PFSK-1 (cell line): ENCODE results near the gene MYBL2.

Experiments used
- POLR2AphosphoS5 ChIP-seq: IDR thresholded peaks from 2 replicates; pipeline ENCODE4 v1.6.1; 2012; ENCODE audit warnings: low read depth, mild to moderate bottlenecking, control low read depth, low read length, moderate library complexity
- SIN3A ChIP-seq: IDR thresholded peaks from 2 replicates; pipeline ENCODE4 v1.6.1; 2012; ENCODE audit warnings: mild to moderate bottlenecking, low read length, moderate library complexity, borderline replicate concordance; ENCODE audit not compliant: insufficient read depth
- TAF1 ChIP-seq: IDR thresholded peaks from 2 replicates; pipeline ENCODE4 v1.6.1; 2012; ENCODE audit warnings: low read length, control low read depth, borderline replicate concordance; ENCODE audit not compliant: insufficient read depth

DNA sequence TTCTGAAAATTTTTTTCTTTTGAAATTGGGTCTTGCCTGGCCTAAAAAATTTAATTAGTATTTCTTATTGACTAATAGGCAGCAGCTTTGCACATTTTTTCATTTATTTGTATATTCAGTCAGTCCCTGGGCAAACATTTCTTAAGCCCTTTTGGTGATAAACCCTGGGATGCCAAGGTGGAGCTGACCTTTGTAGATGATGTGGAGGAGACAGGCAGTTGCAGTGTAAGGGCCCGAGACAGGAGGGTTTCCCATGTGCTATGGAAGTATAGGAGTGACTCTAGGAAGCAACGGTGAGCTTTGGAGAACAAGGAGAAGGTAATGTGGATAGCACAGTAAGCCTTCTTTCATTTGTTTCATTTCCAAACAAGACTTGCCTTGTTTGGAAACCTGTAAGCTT, 3.5 kb downstream of the MYBL2 start:
- TF ChIP-seq POLR2AphosphoS5, result no peak
- TF ChIP-seq TAF1, result no peak
- TF ChIP-seq SIN3A, result no peak
